BJ (cell line): ENCODE data around the gene SAP25. TPM values are rescaled to one million over a fixed set of nuclear protein-coding genes. Genes with fewer than 3 reads are reported as not detected.

Experiments
- CTCF ChIA-PET: fragments of 350-600 bp; formaldehyde crosslinking; extraction: SDS; loops from one replicate; lab custom pipeline; 2021; ENCODE audit warnings: antibody characterized with exemption, inconsistent platforms; lab: Yijun Ruan, JAX
- POLR2A ChIA-PET: fragments of 300-600 bp; sonication (Branson Sonifier 250); formaldehyde crosslinking; extraction: SDS; loops from one replicate; lab custom pipeline; 2021; ENCODE audit warnings: antibody characterized with exemption; lab: Charles Lee
- DNase-seq: peaks from one replicate; pipeline ENCODE4 v3.0.0-alpha.2; 2011; ENCODE audit warnings: low read depth
- H3K27me3 ChIP-seq: 2 replicates; pipeline ENCODE4 v1.6.0; 2011; ENCODE audit warnings: low read length; ENCODE audit not compliant: control insufficient read depth, insufficient read depth
- H3K36me3 ChIP-seq: 2 replicates; pipeline ENCODE4 v1.5.1; 2011; ENCODE audit warnings: low read length; ENCODE audit not compliant: control insufficient read depth, insufficient read depth
- H3K4me3 ChIP-seq: 2 replicates; pipeline ENCODE4 v1.5.1; 2011; ENCODE audit warnings: low read depth, mild to moderate bottlenecking, control low read depth, low read length
- polyA minus RNA-seq: library from RNA; depleted of rRNA, polyadenylated mRNA; stranded (reverse); fragments of >200 nt; gene quantifications from 2 replicates; pipeline ENCODE4 v1.2.3, GENCODE V29; 2011; rRNA and poly(A)+ RNA removed
- polyA plus RNA-seq: library from polyadenylated mRNA; depleted of rRNA; stranded (reverse); fragments of >200 nt; gene quantifications from 2 replicates; pipeline ENCODE4 v1.2.3, GENCODE V29; 2011; rRNA removed
- TF ChIP-seq, protein P1 (sequence below): IDR thresholded peaks from 2 replicates; pipeline ENCODE4 v1.5.1; 2011; ENCODE audit warnings: low read depth, mild to moderate bottlenecking, control low read depth, inconsistent platforms, low read length, moderate library complexity; ENCODE audit not compliant: insufficient read depth

The SAP25 gene
- polyA plus RNA-seq: 0.20 and 0.34 TPM in 2 replicates
- not detected in 2 replicates for polyA minus RNA-seq

DNA sequence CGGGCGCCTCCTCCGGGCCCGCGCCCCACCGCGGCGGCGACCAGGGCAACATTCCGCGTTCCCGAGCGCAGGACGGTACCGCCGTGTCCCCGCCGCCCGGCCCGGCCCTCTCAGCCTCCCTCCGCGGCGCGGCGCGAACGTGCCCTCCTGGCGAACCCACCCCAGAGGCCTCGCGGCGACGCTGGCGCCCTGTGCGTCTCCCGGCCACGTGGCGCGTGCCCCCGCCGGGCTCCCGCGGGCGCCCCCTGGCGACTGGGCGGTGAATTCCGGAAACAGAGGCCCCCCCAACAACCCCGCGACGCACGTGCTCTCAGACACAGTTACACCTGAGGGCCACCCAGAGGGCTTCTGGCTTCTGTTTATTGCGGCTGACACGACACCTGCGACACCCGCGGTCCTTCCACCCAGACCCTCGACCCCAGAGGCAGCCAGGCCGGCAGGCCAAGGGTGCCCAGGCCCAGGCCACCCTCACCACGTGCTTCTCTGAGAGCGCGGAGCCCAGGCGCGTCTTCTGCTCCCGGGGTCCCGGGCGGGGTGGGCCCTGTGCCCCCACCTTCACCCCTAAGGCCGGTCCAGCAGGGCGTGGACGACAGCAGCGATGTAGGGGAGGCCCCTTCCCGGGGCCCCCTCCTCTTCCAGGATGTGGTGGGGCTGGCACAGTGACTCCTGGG, at the start of gene SAP25:
TSS of gene SAP25 (minus strand) at position 210 of the 671 bp plus-strand sequence. CDS start at position 52, 158 bp downstream.
- Histone ChIP-seq H3K36me3 (peaks cover 27% of the 10 kb centered on the region), H3K27me3 (no peaks in the 10 kb centered on the region), H3K4me3 (no peak within 1 kb of the TSS)
- TF ChIP-seq, protein P1, sequence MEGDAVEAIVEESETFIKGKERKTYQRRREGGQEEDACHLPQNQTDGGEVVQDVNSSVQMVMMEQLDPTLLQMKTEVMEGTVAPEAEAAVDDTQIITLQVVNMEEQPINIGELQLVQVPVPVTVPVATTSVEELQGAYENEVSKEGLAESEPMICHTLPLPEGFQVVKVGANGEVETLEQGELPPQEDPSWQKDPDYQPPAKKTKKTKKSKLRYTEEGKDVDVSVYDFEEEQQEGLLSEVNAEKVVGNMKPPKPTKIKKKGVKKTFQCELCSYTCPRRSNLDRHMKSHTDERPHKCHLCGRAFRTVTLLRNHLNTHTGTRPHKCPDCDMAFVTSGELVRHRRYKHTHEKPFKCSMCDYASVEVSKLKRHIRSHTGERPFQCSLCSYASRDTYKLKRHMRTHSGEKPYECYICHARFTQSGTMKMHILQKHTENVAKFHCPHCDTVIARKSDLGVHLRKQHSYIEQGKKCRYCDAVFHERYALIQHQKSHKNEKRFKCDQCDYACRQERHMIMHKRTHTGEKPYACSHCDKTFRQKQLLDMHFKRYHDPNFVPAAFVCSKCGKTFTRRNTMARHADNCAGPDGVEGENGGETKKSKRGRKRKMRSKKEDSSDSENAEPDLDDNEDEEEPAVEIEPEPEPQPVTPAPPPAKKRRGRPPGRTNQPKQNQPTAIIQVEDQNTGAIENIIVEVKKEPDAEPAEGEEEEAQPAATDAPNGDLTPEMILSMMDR: peak; percentile 15; the same call in 1 of the 2 replicates
- ChIA-PET POLR2A (no interaction called here), CTCF (interaction anchor here (1.0 kb wide), 1 partner anchor 14 kb away, joined by 4 read pairs; no protein-coding TSS in a partner anchor)
- DNase-seq: no peak

DNA sequence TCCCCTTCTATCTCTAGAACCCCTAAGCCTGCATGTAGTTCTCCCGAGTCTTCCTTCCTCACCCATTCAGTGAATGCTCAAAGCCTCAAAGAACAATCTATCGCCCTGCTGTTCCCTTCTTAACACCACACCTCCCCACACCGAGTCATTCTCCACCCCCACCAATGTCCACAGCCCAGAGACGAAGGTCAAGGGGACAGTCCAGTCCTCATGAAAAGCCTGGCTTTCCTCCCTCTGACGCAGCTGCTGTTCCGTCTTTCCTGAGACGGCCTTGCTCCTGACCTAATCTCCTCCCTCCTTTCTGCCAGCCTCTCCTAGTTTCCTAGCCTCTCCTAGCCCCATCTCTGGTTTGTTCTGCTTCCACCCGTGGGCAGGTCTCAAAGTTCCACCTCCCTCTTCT, 47.9 kb upstream of the SAP25 start:
- TF ChIP-seq, protein P1: no peak
- DNase-seq: no peak
- Histone ChIP-seq H3K27me3 (no peaks in the 10 kb centered on the region), H3K4me3 (no peak overlapping the region), H3K36me3 (no peaks in the 10 kb centered on the region; the same call in 1 of the 2 replicates)
- CTCF ChIA-PET: interaction anchor here (1.3 kb wide), 1 partner anchor 84 kb away, joined by 3 read pairs; the partner anchor contains the start of gene POP7
- POLR2A ChIA-PET: no interaction called here

DNA sequence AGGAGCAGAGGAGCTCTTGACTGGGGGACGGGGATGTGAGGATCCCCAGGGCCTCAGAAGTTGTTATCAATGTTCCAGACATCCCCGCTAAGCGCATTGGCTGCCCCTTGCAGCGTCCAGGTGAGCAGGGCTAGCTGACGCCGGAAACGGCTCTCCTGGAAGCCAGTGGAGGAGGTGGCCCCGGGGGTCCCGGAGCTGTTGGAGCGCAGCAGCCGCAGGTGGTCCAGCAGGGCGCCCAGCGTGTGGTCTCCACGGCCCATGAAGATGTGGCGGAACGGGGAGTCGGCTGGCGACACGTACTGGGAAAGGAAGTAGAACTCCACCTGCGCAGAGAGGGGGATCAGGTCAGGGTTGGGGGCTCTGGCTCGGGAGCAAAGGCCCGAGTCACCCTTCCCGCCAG, 47.1 kb upstream of the SAP25 start:
- no peak for DNase-seq
- TF ChIP-seq, protein P1: no peak
- POLR2A ChIA-PET: no interaction called here
- Histone ChIP-seq H3K27me3 (no peaks in the 10 kb centered on the region), H3K36me3 (no peaks in the 10 kb centered on the region; the same call in 1 of the 2 replicates), H3K4me3 (no peak overlapping the region)
- CTCF ChIA-PET: interaction anchor here (1.3 kb wide), 1 partner anchor 84 kb away, joined by 4 read pairs; no protein-coding TSS in a partner anchor

DNA sequence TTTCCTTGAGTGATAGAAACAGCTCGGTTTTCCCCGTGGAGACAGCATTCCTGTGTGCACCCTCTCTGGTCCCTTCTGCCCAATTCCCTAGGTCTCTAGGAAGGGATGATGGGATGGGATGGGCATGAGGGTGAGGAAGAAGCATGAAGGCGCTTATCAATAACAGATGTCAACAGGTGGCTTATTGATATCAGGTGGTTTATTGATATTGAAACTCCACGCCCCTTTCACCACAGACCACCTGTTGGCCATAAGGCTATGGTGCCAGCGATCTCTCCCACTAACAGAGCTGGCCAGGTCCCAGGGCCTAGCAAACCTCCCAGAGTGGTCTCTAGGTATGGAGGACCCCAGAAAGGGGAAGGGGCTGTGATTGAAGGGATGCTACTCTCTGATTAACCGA, 46.5 kb upstream of the SAP25 start:
- DNase-seq: no peak
- TF ChIP-seq, protein P1: no peak
- ChIA-PET POLR2A (no interaction called here), CTCF (interaction anchor here (1.3 kb wide), 1 partner anchor 85 kb away, joined by 4 read pairs; no protein-coding TSS in a partner anchor)
- Histone ChIP-seq H3K36me3 (no peaks in the 10 kb centered on the region; the same call in 1 of the 2 replicates), H3K4me3 (no peak overlapping the region), H3K27me3 (no peaks in the 10 kb centered on the region)

DNA sequence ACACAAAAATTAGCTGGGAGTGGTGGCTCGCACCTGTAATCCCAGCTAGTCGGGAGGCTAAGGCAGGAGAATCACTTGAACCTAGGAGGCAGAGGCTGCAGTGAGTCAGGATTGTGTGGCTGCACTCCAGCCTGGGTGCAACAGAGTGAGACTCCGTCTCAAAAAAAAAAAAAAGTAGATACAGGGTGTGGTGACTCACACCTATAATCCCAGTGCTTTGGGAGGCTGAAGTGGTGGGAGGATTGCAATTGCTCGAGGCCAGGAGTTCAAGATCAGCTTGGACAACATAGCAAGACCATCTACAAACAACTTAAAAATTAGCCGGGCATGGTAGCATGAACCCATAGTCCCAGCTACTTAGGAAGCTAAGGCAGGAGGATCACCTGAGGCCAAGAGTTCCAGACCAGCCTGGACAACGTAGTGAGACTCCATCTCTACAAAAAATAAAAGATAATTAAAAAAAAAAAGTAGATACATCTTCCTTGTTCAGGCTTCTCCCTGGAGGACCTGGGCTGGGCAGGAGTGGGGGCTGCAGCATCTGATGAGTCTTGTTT, 40.7 kb upstream of the SAP25 start:
- Histone ChIP-seq H3K4me3 (no peak overlapping the region), H3K36me3 (no peaks in the 10 kb centered on the region; the same call in 1 of the 2 replicates), H3K27me3 (no peaks in the 10 kb centered on the region)
- POLR2A ChIA-PET: interaction anchor here (0.6 kb wide), 1 partner anchor 97 kb away, joined by 4 read pairs; no protein-coding TSS in a partner anchor
- no peak for DNase-seq
- TF ChIP-seq, protein P1: no peak
- CTCF ChIA-PET: interaction anchor here (1.7 to 2.9 kb wide), 3 partner anchors 10 to 91 kb away, joined by 6 to 16 read pairs (median 8); partner anchors contain the start of gene POP7
